Small intestine (tissue), 7 donors: Measurements from ENCODE around the gene RBM6. TPM values are rescaled to one million over a fixed set of nuclear protein-coding genes. Genes with fewer than 3 reads are reported as not detected.

Experiments
- DNase-seq, 2 donors: peaks; one replicate each; pipeline versions ENCODE4 v3.0.0 to v3.0.0-alpha.2; 2013
- FAIRE-seq: peaks from 2 replicates; lab custom pipeline; 2012; peaks lifted over from hg19 to GRCh38; lab: Jason Lieb, UNC
- H3K27ac ChIP-seq, 3 donors: one replicate each; pipeline ENCODE4 v1.5.1; 2013; ENCODE audit warnings: low read length in 2 of 3, mild to moderate bottlenecking in 2 of 3, control low read depth in 1 of 3, inconsistent platforms in 1 of 3, low read depth in 1 of 3, moderate library complexity in 1 of 3
- H3K27me3 ChIP-seq, 3 donors: one replicate each; pipeline ENCODE4 v1.6.1; 2013; ENCODE audit warnings: low read length in 3 of 3, inconsistent platforms in 1 of 3; ENCODE audit not compliant: control insufficient read depth in 3 of 3, insufficient read depth in 3 of 3
- H3K36me3 ChIP-seq, 3 donors: one replicate each; pipeline ENCODE4 v1.6.1; 2013; ENCODE audit warnings: low read length in 3 of 3, inconsistent platforms in 1 of 3, low read depth in 1 of 3, mild to moderate bottlenecking in 1 of 3, moderate library complexity in 1 of 3; ENCODE audit not compliant: control insufficient read depth in 3 of 3, insufficient read depth in 2 of 3
- H3K4me1 ChIP-seq, 3 donors: one replicate each; pipeline ENCODE4 v1.6.1; 2013; ENCODE audit warnings: low read length in 2 of 3, inconsistent platforms in 1 of 3, low read depth in 1 of 3, mild to moderate bottlenecking in 1 of 3, moderate library complexity in 1 of 3; ENCODE audit not compliant: control insufficient read depth in 3 of 3, insufficient read depth in 2 of 3
- H3K4me3 ChIP-seq, 3 donors: one replicate each; pipeline ENCODE4 v1.5.1; 2013; ENCODE audit warnings: low read length in 3 of 3, control low read depth in 1 of 3, inconsistent platforms in 1 of 3, low read depth in 1 of 3, mild to moderate bottlenecking in 1 of 3, moderate library complexity in 1 of 3
- H3K9me3 ChIP-seq, 2 donors: one replicate each; pipeline ENCODE4 v1.6.1; 2013; ENCODE audit warnings: low read depth in 1 of 2, low read length in 1 of 2; ENCODE audit not compliant: control insufficient read depth in 2 of 2, insufficient read depth in 1 of 2
- WGBS, 3 donors: extraction: QIAGEN DNeasy Blood & Tissue Kit; methylation state at CpG; one replicate each; pipeline ENCODE4 v1.1.7; 2013; 5-methylcytosine and 5-hydroxymethylcytosine counted together
- polyA plus RNA-seq, 4 donors: library from polyadenylated mRNA; stranded (reverse) in 3 of 4; unstranded in 1 of 4; fragments of 200-250 nt in 3 of 4; fragments of 120-200 nt in 1 of 4; gene quantifications; one replicate each; pipeline versions ENCODE4 v1.2.1 to v1.2.3, GENCODE V29; 2013
- donor health status: healthy with polysubstance abuse.
- donor health status: control.
- donor health status: control.
- donor health status: Bipolar disorder and iron deficiency.
- donor health status: healthy.

Gene RBM6
- polyA plus RNA-seq, 4 donors, result 61.0 to 409 (median 167) TPM

GRCh38 chr3:50118237-50118636 lies 178.3 kb downstream of the RBM6 start:
- Histone ChIP-seq H3K4me1 (peaks cover 2 to 4% (median 4%) of the 10 kb centered on the region in 3 donors), H3K4me3 (no peak overlapping the region), H3K36me3 (peaks cover 29 to 83% (median 46%) of the 10 kb centered on the region in 3 donors), H3K27ac (no peak overlapping the region), H3K27me3 (no peaks in the 10 kb centered on the region), H3K9me3 (no peaks in the 10 kb centered on the region)
- FAIRE-seq, result no peak
- 89 to 92% (median 90%) methylated on average over 10 of the region's 10 CpGs for WGBS, 3 donors
- no peak for DNase-seq

GRCh38 chr3:50119786-50120185 lies 179.8 kb downstream of the RBM6 start:
- no peak overlapping the region for H3K27ac ChIP-seq
- no peaks in the 10 kb centered on the region for H3K9me3 ChIP-seq
- DNase-seq (no peak), FAIRE-seq (no peak)
- 85 to 86% (median 86%) methylated on average over 3 of the region's 3 CpGs for WGBS, 3 donors
- no peak overlapping the region for H3K4me3 ChIP-seq
- H3K4me1 ChIP-seq, result peaks cover 2 to 14% (median 4%) of the 10 kb centered on the region in 3 donors
- H3K36me3 ChIP-seq, result peaks cover 22 to 75% (median 37%) of the 10 kb centered on the region in 3 donors
- peaks cover 0 to 3% (median 0%) of the 10 kb centered on the region in 3 donors for H3K27me3 ChIP-seq

GRCh38 chr3:50120364-50121071 lies 180.6 kb downstream of the RBM6 start:
- peaks cover 14 to 68% (median 31%) of the 10 kb centered on the region in 3 donors for H3K36me3 ChIP-seq
- no peak overlapping the region for H3K27ac ChIP-seq
- FAIRE-seq, result no peak
- no peaks in the 10 kb centered on the region for H3K9me3 ChIP-seq
- peaks cover 2 to 17% (median 4%) of the 10 kb centered on the region in 3 donors for H3K4me1 ChIP-seq
- WGBS, 3 donors, result 85 to 88% (median 85%) methylated on average over 10 of the region's 10 CpGs
- H3K4me3 ChIP-seq, result no peak overlapping the region
- peaks cover 0 to 4% (median 0%) of the 10 kb centered on the region in 3 donors for H3K27me3 ChIP-seq
- peak in 1 of 2 donors; percentile 16 for DNase-seq

- no peak for FAIRE-seq
- H3K4me1 ChIP-seq, result peaks cover 2 to 25% (median 7%) of the 10 kb centered on the region in 3 donors
Measured at GRCh38 chr3:50121072-50122032, 181.4 kb downstream of the RBM6 start.

GRCh38 chr3:50122071-50122470 lies 182.1 kb downstream of the RBM6 start:
- Histone ChIP-seq H3K4me1 (peaks cover 2 to 33% (median 7%) of the 10 kb centered on the region in 3 donors), H3K9me3 (no peaks in the 10 kb centered on the region), H3K36me3 (peaks cover 5 to 55% (median 19%) of the 10 kb centered on the region in 3 donors), H3K27ac (no peak overlapping the region), H3K27me3 (peaks cover 0 to 12% (median 0%) of the 10 kb centered on the region in 3 donors), H3K4me3 (no peak overlapping the region)
- DNase-seq (peak; percentile 31 to 63), FAIRE-seq (no peak)
- WGBS, 3 donors, result 41 to 84% (median 73%) methylated on average over 2 of the region's 2 CpGs

More at GRCh38 chr3:50121072-50122032, 181.4 kb downstream of the RBM6 start:
- H3K9me3 ChIP-seq, result no peaks in the 10 kb centered on the region
- H3K27me3 ChIP-seq, result peaks cover 0 to 12% (median 0%) of the 10 kb centered on the region in 3 donors
- peaks cover 11 to 61% (median 25%) of the 10 kb centered on the region in 3 donors for H3K36me3 ChIP-seq
- peak; percentile 78 to 87 for DNase-seq
- H3K27ac ChIP-seq, result no peak overlapping the region
- WGBS, 3 donors, result 27 to 33% (median 33%) methylated on average over 13 of the region's 13 CpGs
- no peak overlapping the region for H3K4me3 ChIP-seq

- H3K27ac ChIP-seq, result no peak overlapping the region
- H3K4me3 ChIP-seq, result no peak overlapping the region
- H3K27me3 ChIP-seq, result peaks cover 0 to 12% (median 0%) of the 10 kb centered on the region in 3 donors
- H3K36me3 ChIP-seq, result peaks cover under 1 to 47% (median 12%) of the 10 kb centered on the region in 3 donors
- no peak for DNase-seq
- 77 to 82% (median 78%) methylated on average over 13 to 14 of the region's 14 CpGs for WGBS, 3 donors
- FAIRE-seq, result no peak
- no peaks in the 10 kb centered on the region for H3K9me3 ChIP-seq
- peaks cover 2 to 35% (median 10%) of the 10 kb centered on the region in 3 donors for H3K4me1 ChIP-seq
Measured at GRCh38 chr3:50122661-50123391, 182.9 kb downstream of the RBM6 start.

GRCh38 chr3:50123394-50124051 lies 183.6 kb downstream of the RBM6 start:
- peaks cover 0 to 40% (median 6%) of the 10 kb centered on the region in 3 donors for H3K36me3 ChIP-seq
- H3K27me3 ChIP-seq, result peaks cover 0 to 12% (median 0%) of the 10 kb centered on the region in 3 donors
- H3K9me3 ChIP-seq, result no peaks in the 10 kb centered on the region
- H3K4me3 ChIP-seq, result no peak overlapping the region
- peaks cover 2 to 35% (median 10%) of the 10 kb centered on the region in 3 donors for H3K4me1 ChIP-seq
- DNase-seq (peak in 1 of 2 donors; percentile 30), FAIRE-seq (no peak)
- 34 to 60% (median 46%) methylated on average over 4 of the region's 4 CpGs for WGBS, 3 donors
- H3K27ac ChIP-seq, result no peak overlapping the region
